HG02798 (cell line): ENCODE data around the gene EXOC6B.

Experiments used
- ATAC-seq: cut with Tn5 transposase; IDR thresholded peaks from one replicate; pipeline ENCODE4 v1.9.1; 2021; ENCODE audit warnings: mild to moderate bottlenecking; ENCODE audit not compliant: unreplicated experiment, poor library complexity

EXOC6B gene

GRCh38 chr2:72413716-72414115 is 412.1 kb downstream of the EXOC6B start:
- ATAC-seq, result no peak

DNA sequence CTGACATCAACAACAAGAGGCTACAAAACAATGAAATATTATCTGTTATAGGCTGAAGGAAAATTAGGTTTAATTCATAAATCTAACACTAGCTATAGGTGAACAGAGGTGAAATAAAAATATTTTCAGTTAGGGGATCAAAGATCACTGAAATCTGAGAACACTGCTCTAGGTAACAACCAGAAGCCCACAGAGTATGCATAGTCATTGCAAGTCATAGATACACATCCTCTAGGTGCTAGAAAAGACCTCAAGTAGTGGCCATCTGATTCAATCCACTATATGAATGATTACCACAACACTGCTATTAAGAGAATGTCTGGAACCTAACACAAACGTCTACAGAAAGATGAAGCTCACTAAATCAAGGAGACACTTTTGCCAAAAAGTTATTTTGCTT is 413.6 kb downstream of the EXOC6B start:
- no peak for ATAC-seq

DNA sequence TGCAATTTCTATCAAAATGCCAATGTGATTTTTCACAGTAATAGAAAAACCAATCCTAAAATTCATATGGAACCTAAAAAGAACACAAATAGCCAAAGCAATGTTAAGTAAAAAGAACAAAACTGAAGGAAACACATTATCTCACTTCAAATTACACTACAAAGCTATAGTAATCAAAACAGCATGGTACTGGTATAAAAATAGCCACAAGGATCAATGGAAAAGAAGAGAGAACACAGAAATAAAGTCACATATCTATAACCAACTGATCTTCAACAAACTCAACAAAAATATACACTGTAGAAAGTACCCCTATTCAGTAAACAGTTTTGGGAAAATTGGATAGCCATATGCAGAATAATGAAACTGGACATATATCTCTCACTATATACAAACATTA is 426.0 kb downstream of the EXOC6B start:
- no peak for ATAC-seq

DNA sequence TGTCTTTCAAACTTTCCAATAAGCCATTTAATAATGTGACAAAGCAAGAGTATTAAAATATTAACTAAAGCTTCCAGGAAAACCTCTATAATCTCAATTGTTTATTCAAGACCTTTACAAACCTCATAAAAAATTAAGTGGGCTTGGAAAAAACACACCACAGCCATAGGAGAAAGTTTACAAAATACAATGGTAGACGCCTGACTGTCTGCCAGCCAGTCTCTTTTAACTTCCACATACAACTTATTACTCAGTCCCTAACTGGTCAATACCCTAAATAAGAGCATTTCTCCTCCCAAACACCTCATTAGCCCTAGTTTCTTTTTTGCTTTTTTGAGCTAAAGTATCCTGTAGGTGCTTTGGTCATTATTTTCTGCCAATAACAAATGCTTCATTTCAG is 430.7 kb downstream of the EXOC6B start:
- no peak for ATAC-seq

DNA sequence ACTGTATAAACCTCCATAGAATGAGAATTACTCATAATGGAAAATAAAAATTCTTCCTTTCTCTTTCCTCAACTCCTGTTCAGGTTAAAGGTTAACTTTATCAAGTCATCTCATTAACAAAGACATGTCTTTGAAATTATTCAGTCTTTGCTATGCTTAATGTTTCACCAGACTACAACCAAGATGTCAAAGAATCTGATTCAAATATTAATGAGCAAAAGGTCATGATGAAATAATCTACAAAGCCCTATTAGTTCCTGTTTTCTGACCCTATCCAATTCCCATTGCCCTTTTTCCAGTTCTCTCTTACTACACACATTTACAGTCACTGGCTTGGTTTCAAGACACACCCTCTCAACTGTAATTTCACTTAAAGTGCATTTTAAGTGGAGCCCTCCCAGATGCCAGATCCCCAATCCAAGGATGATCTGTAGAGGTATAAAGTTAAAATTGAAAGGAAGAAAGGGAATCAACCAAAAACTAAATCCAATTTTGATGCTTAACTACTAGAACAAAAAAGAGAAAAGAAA is 431.2 kb downstream of the EXOC6B start:
- ATAC-seq, result no peak

- no peak for ATAC-seq
These were observed 436.4 kb downstream of the EXOC6B start for GRCh38 chr2:72389447-72389846.

GRCh38 chr2:72388263-72388662 is 437.6 kb downstream of the EXOC6B start:
- ATAC-seq, result no peak

DNA sequence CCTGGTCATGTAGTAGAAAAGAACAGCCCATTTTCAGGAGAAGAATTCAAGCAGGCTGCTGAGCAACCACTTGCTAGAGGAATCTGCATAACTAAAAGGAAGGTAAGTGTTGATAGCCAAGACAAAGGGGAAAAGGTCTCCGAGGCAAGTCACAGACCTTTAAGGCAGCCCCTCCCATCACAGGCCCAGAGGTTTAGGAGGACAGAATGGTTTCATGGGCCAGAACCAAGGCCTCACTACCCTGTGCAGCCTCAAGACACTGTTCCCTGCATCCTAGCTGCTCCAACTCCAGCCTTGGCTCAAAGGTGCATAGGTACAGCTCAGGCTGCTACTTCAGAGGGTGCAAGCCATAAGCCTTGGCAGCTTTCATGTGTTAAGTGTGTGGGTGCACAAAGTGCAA is 439.5 kb downstream of the EXOC6B start:
- no peak for ATAC-seq

GRCh38 chr2:72378753-72379348 is 447.0 kb downstream of the EXOC6B start:
- ATAC-seq, result no peak

GRCh38 chr2:72367530-72368225 is 458.2 kb downstream of the EXOC6B start:
- ATAC-seq, result no peak

DNA sequence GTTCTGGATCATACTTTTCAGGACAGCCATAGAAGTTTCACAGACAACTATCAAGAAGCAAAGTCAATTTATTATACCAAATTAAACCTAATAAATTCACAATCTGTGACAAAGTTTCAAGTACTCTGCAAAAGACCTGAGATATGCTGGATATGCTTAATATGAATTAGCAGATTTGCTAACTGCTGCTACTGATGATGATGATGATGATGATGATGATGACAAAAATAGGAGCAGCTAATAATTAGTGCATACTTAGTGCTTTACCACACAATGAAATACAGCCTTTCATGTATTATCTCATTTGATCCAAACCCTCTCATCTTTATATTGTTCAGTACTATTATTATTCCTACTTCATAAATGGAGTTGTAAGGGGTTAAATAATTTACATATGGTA is 462.4 kb downstream of the EXOC6B start:
- no peak for ATAC-seq

DNA sequence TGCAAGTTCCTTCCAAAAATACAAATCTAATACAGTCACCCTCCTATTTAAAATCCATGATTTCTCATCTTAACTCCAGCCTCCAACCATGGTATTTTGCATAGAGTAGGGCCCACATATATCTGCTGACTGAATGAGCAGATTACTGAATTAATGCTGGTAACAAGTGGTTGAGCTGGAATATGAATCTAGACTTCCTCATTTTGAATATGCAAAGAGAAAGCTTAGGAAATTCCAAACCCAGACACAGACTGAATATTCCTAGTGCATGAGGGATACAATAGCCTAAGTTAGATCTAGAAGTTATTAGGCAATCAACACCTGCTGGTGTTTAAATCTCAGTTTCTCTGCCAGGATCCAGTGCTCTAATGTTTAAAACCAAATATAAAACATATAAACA is 463.1 kb downstream of the EXOC6B start:
- no peak for ATAC-seq

DNA sequence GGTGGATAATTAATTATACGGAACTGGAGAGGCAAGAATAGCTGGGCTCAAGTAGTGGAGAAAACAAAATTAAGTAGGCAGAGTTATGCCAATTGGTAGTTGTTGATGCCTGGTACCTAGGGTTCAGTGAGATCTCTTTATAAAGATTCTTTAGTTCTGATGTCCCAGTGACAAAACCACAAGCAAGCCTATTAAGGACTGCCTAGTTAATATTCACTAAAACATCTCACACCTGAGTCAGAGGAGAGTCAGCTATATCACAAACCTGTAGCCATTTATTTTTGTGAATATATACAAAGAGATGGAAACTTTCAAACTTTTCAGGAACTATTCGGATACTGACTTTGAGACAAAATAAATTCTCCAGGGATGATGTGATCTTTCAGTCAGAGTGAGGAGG is 464.3 kb downstream of the EXOC6B start:
- ATAC-seq, result no peak

GRCh38 chr2:72361042-72361441 is 464.8 kb downstream of the EXOC6B start:
- no peak for ATAC-seq

DNA sequence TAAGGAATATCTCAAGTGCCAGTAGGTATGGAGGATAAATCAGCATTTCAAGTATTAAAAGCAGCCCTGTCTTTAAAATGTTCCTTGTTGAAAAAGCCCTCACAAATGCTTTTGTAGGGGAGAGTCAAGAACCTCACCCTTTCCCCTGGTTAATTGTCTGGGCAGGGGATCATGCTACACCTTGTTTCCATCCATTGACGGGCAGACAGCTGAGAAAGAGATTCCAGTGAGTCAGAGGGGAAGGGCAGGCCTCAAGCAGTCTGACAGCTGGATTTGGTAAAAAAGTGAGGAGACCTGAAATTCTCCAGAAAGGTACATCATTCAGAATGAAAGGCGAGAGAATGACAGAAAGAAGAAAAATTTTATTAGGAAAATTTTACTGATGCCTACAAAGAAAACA is 475.0 kb downstream of the EXOC6B start:
- no peak for ATAC-seq

GRCh38 chr2:72349016-72349415 is 476.8 kb downstream of the EXOC6B start:
- ATAC-seq, result no peak

DNA sequence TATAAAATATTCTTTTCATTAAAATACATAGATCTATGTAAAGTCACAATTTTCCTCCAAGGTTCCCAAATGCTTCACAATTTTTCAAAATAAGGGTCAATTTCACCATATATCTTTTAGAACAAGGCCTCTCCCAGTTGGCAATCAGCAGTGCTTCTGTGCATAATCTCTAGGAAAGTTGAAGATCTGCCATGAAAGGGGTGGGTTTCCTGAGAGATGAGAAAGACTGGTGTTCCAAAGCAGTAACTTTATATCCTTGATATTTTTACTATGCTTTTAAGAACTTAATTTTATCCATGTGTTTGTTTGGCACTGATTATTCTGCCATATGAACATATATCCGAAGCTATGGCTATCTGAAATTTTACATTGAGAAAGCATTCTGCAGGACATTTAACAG is 478.8 kb downstream of the EXOC6B start:
- ATAC-seq, result no peak

GRCh38 chr2:72341639-72342038 is 484.2 kb downstream of the EXOC6B start:
- ATAC-seq, result no peak

- no peak for ATAC-seq
These were observed 485.2 kb downstream of the EXOC6B start for GRCh38 chr2:72340665-72341064.

- ATAC-seq, result no peak
These were observed 487.8 kb downstream of the EXOC6B start for GRCh38 chr2:72338076-72338475.

- no peak for ATAC-seq
These were observed 493.1 kb downstream of the EXOC6B start for GRCh38 chr2:72332720-72333119.

- no peak for ATAC-seq
These were observed 495.2 kb downstream of the EXOC6B start for GRCh38 chr2:72330652-72331051.
